Stimulated activated CD4-positive, alpha-beta T cell treated with anti-CD3 and anti-CD28 coated beads, Interleukin-1b, Interleukin-23, amount 100 ng/mL, for 24 hours (primary cell): ENCODE measurements around the gene ITGB5.
"Not testable (repeated sequence)": the region's sequence is repeated elsewhere in the genome, so short reads cannot be mapped to it uniquely, and the experiment has no call there.

Source experiments
- DNase-seq, 4 experiments: peaks; one replicate each; pipeline ENCODE4 v3.0.0-alpha.2; 2020; ENCODE audit warnings: low read depth in 4 of 4, low spot score in 1 of 4

The ITGB5 gene

DNA sequence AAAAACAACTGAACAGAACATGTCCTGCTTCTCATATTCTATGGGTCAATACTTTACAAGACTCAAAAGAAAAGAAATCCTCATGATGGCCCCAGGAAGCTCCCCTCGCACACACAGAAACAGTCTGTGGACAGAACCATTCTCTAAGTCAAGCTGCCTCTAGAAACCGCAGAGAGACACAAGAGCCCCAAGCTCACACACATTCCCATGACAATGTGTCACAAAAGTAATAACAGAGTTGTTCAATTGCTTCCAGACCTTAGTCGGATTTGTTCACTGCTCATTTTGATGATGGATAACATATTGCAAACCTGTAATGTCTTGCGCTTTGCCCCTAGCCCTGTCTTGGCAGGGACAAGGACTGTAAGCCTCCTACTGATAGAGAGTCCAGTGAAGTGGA lies 96.0 kb downstream of the ITGB5 start:
- DNase-seq: no peak

DNA sequence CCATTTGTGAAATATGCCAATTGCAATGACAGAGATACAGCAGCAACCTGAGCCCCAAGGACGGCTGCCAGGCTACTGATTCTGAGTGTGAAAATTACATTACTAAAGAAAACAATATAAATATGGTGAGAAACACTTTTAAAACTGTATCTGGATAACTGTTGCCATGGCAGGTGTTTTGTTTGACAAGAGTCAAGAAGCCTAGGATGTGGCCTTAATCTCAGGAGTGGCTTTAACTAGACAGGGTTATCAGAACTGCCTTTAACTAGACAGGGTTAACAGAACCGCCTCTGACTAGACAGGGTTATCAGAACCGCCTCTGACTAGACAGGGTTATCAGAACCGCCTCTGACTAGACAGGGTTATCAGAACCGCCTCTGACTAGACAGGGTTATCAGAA lies 98.1 kb downstream of the ITGB5 start:
- DNase-seq: not testable (repeated sequence)

DNA sequence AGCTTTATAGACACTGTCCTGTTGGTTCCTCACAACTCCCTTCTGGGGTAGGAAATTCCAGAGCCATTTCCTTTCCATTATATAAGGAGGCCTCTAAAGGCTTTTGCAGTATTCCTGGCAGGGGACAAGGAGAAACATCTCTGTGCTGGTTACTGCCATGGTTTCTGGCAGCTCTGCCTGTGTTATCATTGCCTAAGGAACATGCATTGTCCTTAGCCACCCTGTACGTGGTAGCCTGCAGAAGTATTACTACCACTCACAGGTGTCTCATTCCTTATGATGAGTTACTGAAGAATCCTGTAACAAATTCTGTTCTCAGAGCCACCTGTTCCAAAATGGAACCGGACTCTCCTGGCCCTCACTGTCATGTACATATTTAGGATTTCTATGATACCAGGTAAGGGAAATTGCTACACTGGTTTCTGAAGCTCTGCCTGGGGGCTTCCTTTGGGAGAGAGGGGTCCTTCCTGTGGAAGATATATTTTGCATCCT lies 98.9 kb downstream of the ITGB5 start:
- DNase-seq: no peak

DNA sequence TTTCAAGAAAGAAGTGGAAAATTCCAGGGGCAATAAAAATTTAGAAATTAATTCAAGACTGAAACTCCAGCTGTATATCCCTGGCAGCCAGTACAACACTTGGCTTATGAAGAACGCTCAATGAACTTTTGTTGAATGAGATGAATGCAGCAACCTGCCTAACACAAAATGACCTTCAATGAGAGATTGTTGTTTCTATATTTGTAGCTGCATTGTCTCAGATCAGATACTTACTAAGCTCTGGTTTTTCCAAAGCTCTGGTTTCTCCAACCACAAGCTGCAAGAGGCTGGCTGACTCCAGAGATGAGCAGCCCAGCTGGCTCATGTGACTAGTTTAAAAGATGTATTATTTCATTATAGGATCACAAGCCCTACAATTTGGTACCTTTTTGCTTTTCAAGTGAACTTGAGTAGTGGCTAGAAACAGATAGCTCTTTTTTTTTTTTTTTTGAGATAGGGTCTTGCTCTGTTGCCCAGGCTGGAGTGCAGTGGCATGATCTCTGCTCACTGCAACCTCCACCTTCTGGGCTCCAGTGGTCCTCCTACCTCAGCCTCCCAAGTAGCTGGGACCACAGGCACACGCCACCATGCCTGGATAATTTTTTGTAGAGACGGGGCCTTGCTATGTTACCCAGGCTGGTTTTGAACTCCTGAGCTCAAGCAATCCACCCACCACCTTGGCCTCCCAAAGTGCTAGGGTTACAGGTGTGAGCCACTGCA lies 99.5 kb downstream of the ITGB5 start:
- DNase-seq: no peak

DNA sequence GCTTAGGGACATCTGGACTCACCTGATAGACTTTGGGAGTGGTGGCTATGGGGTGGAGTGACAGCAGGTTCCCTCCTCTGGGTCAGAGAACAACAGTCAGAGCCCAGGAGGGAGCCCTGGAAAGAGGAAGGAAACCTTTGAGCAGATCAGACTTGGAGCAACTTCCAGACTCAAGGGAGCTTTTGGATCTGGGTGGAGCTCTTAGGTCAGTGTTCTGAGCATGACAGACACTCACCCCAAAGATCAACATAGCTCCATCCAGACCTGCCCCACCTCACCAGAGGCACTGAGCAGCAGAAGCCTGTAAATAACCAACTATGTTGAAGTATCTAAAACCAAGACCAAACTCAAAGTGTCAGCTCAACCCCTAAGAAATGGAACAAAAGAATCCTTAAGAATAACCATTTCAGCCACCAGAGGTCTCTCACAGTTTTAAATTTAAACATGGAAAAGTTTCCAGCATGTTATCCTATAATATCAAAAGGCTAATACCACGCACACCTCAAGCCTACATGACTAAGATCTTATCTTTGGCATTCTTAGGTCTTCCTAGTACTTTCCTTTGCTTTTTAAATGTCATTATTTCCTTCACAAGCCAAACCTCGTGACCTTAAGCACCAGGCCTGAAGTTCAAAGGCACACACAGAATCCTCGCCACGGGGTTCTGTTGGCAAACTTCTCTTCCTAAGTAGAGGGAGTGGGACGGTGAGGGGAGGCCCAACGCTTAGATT lies 100.5 kb downstream of the ITGB5 start:
- DNase-seq: no peak

DNA sequence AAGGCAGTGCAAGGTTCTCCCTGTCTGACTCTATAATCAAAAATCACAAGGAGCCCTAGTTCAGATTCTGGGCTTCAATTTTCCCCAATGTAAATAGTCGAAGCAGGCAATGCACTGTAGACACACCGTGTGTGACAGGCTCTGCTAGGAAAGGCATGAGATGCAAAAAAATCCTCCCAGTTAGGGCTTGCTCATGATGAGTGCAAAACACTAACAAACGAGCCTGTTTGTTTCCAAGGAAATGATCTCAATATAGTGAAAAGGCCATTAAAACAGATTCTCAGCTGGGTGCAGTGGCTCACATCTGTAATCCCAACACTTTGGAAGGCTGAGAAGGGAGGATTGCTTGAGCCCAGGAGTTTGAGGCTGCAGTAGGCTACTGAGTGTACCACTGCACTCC lies 101.2 kb downstream of the ITGB5 start:
- DNase-seq: no peak

DNA sequence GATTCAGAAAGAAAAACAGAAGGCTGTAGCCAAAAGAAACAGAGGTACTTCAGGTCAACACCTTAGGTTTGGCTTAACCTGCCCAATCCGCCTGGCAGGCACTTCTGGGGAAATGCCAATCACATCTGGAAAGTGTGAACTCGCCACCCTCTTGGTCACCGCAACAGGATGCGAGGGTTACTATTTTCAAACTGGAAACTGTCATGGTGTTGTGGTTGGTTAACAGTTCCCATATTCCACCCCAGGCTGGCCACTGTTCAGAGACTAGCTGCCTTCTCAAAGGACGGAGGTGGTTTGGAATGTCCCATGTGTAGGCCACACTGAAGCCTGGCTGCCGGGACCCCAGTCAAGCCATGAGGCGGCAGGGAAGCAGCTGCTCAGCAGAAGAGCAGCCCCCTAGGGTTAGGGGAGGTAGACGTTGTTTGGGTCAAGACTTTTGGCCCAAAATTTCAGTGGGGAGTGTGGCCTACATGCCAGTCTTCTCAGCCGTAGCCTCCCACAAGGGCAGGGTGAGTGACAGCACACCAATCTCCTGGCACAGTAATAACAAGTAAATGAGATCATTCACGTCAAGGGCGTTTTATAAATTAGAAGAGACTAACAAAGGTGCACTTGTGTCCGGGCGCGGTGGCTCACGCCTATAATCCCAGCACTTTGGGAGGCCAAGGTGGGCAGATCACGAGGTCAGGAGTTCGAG lies 102.3 kb downstream of the ITGB5 start:
- no peak for DNase-seq

DNA sequence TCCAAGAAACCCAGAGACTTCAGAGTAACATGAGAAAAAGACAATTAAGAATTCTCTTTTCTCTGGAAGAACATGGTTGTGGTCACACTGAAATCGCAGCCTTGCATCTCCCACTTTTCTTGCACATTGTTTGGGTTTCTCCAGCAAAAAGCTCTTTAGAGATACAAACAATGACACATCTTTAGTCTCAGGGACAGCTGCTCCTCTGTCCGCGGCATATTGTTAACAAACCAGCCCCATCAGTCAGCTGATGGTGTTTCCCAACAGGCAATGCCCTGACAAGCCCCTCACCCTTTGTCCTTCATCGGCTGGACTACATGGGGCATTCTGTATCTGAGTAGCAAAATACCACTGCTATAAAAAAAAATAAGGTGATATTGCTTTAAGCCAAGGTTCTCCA lies 103.5 kb downstream of the ITGB5 start:
- DNase-seq: no peak

DNA sequence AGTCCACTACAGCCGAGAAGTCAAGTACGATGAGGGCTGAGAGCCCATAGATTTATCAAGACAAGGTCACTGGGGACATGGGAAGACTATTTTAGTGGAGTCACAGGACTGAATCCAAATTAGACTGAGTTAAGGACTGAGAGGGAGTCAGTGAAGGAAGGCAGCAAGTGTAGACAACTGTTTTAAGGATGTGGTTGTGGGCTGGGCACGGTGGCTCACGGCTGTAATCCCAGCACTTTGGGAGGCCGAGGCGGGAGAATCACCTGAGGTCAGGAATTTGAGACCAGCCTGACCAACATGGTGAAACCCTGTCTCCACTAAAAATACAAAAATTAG lies 104.8 kb downstream of the ITGB5 start:
- not testable (repeated sequence) for DNase-seq

DNA sequence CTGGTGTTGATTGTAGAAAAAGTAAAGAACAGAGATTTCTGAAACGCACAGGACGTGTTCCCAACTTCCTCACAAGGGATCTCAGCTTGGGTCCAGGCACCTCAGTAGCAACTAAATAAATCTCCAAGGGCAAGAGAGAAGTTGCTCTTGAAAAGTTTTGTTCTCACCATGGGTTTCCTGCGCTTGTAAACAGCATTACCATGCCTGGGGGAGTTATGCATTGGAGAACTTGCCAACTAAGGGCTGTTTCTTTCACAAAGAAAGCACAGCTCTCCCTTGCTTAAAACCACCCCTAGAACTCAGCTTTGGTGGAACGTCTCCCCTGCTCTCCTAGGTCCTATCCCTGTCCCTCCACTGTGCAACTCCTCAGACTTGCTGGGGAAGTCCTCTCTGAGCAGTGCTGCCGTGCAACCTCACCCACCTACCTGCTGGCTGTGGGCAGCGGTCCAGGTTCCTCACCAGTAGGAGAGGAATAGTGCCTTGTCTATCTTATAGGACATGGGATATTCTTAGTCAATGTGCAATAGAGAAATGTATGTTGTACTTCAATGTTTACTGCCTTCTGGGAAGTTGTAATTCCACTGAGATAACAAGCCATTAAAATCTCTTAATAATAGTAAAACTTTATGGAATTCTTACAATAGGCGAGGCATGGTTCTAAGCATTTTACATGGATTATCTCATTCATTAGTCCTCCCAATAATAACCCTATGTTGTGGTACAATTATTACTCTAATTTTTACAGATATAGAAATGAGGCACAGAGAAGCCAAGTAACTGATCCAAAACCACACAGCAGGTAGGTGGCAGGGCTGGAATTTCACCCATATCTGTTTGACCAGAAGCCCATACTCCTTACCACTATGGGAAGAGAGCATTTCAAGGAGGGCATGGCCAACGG lies 105.4 kb downstream of the ITGB5 start:
- no peak for DNase-seq

DNA sequence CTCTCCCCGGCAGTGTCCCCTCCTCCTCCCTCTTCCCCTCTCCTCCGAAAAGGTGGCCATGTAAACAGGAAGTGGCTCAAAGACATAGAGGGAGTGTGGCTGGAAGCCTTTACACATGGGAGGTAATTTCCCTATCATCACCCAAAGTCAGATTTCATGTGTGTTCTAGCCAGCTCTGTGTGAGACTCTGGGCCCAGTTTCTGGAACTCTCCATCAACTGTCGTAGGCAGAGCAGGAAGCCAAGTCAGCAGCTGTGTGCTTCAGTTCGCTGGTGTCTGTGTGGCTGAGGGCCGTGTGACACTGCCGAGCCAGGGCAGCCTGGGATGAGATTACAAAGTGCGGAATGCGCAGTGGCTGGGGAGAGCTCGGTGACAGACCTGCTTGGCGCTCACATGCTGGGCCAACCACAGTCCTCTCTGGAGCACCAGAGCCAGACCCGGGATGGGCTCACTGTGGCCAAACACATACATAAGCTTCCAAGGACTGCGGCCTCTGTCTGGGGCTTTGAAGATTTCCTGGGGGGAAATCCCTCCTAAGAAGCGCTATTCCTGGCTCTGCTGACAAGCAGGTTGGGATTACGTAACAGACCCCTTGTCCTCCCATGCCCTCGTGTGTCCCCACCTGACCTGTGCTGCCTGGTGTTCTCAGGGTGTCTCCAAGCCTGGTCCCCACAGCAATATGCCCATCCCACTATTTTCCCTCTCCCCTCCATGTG lies 106.2 kb downstream of the ITGB5 start:
- DNase-seq: no peak

DNA sequence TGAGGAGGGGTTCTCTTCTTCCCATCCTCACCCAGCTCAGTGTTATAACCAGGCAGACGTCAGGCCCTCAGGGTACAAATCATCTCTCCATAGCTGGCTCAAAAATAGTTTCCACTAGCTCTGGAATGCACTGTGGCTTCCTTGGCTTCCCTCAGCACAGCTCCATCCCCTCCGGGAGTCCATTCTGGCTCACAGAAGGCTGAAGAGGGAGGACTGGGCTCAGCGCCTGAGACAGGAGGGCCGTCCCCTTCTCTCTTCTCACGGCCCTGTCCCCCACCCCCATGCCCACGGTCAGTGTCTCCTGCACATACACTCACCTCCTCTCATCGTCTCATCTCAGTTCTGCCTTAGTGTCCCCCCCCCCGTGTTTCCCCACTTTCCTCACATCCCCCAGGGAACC lies 106.8 kb downstream of the ITGB5 start:
- no peak for DNase-seq

DNA sequence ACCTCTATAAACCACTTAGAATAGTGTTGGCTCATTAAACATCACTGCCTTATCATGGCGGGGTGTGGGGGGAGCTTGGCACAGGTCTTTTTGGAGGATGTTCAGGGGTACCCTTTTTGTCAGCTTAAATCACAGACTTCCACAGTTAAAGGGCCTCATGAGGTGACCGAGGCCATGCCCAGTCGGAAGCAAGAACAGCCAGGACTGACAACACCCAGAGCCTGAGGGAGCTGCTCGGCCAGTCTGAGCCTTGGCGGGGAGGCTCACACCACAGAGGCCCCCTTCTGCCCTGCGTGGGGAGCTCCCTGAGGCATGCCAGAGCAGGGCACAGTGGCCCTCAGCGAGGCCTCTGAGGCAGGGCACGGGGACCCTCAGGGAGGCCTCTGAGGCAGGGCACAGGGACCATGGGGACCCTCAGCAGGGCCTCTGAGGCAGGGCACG lies 107.4 kb downstream of the ITGB5 start:
- no peak for DNase-seq

DNA sequence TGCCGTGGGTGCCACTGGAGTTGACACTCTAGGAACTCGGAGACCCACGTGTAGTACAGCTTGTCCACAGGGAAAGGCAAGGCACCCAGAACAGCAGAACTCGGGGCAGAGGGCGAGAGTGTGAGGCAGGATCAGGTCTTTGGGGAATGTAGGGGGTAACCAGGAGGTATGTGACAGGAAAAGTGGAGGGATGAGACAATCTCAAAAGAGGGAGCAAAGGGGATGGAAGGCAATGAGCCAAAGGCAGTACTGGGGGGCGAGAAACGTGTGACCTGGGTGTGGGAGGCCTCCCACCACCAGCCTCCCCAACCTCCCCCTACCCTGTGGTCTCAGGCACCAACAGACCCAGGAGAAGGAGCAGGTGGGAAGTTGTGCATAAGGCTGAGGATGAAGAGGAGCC lies 108.0 kb downstream of the ITGB5 start:
- no peak for DNase-seq

DNA sequence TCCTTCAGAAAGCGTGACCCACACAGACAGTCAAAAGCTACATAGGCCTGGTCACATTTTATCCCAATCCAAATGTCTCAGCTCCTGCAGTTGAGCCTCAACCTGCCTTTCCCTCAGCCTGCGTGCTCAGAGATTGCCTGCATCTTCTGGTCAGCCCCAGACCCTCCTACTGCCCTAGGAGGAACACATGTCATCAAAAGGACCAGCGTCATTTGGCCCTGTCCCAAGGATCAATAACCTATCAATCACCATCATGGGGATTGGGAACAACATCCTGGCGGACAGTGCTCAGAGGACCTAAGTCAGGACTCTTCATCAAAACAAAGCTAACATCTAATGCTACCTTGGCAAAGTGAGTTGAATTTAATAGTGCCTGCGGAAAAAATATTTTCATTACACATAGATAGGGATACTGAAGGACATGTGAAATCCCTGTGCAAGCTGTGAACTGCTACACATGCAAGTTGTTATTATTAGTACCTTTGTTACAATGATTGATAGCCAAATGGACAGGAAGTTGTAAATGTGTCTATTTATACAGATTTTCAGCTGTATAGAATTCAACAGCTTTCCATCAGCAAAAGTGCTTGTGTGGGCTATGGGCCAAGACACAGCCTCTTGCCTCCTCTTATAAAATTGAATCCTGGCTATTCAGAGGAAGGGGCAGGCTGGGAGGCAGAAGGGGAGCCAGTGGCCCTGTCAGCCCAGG lies 109.2 kb downstream of the ITGB5 start:
- no peak for DNase-seq

DNA sequence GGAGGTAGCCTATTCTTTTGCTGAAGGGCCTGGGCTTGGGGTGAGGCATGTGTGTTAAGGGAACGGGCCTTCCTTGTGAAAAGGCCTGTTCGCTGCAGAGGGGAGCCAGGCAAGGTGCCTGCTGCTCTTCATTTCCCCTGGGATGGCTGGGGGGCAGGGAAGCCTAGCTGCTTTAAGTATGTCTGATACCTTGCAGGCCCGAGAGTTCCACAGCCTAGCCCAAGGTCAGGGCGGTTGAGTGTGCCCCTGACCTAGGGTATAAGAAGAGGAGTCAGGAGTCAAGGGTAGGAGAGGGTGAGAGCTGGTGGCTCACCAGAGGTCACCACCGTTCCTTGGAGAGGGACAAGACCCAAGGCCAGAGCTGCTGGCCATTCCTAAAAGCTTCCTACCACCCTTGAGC lies 110.3 kb downstream of the ITGB5 start:
- DNase-seq: no peak

DNA sequence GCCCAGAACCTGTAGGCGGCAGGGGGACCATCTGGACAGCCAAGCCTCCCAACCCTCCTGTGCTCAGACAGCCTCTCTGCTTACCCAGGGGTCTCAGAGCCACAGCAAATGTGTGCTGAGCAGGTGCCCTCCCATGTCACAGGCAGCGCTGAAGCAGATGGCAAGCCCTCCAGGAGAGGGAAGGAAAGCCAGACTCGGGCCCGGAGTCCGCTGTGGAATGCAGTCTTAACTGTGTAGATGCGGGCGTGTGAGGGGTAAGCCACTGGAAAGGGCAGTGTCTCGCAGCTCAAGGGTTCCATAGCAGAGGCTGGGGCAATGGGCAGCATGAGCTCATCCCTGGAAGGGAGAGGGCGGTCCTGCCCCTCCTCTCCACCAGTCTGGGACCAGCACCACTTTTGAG lies 111.3 kb downstream of the ITGB5 start:
- DNase-seq: no peak

DNA sequence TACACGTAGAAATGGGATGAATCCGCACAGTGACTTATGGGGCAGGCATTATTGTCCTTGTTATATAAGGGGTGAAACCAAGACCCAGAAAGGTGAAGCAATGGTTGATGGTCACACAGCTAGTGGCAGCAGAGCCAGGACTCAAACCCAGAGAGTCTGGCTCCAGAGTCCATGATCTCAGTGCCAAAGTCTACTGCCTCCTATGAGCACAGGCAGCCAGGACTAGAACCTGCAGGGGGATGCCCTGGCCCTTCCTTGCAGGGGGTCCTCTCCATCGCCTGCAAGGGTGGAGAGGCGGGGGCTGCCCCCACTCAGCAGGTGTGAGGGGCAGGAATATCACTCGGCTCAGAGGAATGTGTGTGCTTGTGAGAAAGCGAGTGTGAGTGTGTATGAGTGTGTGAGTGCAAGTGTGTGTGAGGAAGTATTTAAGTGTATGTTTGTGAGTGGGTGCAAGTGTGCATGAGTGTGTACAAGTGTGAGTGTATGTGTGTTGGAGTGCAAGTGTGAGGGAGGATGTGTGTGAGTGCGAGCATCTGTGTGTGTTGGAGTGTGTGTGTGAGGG lies 112.2 kb downstream of the ITGB5 start:
- no peak for DNase-seq

DNA sequence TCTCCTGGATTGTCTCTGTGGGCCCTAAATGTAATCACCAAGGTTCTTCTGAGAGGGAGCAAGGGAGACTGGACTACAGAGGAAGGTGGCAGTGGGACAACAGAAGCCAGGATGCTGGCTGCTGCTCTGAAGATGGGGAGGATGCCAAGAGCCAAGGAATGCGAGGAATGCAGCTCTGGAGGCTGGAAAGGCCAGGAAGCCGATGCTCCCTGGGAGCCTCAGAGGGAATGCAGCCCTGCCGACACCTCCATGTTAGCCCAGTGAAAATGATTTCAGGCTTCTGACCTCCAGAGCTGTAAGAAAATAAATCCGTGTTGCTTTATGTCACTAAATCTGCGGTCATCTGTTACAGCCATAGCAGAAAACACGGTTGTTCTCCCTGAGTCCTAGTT lies 112.8 kb downstream of the ITGB5 start:
- DNase-seq: no peak
